IPS DF 4.7 (cell line): ENCODE measurements around the gene ADARB2.
"Not testable (repeated sequence)": the region's sequence is repeated elsewhere in the genome, so short reads cannot be mapped to it uniquely, and the experiment has no call there.

ENCODE experiments used
- DNase-seq: peaks from one replicate; pipeline ENCODE4 v3.0.0-alpha.2; 2013; ENCODE audit warnings: low spot score; ENCODE audit errors: extremely low read depth

The ADARB2 gene

DNA sequence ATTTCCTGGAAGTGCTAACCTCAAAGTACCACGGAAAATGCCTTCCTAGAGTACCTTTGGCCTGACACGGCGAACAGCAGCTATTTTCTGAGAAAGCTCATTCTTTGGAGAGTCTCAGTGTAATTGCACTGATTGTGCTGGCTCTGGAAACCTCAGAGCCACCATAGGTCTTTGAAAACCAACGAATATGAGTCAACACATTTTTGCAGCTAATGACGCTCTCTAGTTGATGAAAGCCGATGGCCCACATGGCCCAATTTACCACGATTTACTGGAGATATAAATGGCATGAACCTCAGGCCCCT, 187.1 kb downstream of the ADARB2 start:
- DNase-seq, result no peak

DNA sequence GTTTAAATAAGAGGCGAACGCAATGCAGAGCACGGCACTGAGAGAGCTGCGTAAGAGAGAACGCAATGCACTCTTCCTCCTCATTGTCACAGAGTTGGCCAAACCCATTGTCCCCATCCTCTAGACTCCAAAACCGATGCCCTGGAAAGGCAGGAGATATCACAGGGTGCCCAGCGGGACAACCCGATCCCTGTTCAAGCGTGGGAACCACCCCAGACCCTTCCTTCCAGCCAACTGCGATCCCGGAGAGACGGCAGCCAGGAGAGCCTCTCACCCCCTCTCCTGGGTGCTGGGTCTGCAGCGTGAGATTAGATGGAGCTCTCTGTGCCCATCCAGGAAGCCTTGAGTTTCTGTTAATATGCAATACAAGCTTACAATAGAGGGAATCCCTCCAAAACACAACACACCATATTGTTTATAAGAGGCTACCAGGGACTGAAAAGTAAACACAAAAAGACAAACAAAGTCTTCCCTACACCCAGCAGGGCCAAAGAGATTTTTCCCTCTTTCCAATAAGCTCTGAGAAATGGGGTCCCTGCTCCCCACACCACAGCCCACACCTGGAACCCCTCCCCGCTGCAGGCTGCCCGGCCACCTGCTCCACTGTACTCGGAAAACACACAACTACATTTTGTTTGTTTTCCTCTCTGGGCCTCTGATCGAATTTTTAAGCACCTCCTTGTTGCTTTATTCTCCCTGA, 187.6 kb downstream of the ADARB2 start:
- DNase-seq, result no peak

GRCh38 chr10:1548596-1548995, 188.7 kb downstream of the ADARB2 start:
- DNase-seq, result no peak

DNA sequence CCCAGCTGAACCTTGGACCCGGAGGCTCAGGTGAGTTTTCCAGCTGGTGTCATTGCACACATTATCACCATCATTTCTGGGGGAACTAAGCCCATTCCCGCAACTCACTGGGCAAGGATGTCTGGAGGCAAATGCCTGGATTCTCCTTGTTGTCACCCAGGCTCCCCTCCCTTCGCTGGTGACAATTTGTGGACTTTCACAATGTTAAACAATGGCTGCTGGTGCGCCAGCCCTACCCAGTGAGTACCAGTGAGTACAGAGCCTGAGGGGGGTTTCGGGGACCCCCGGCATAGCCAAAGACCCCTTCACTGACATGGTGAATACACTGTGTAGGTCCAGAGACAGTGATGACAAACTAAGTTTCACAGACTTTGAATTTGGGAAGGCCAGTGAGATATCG, 189.2 kb downstream of the ADARB2 start:
- DNase-seq, result no peak

GRCh38 chr10:1546431-1547110, 190.8 kb downstream of the ADARB2 start:
- DNase-seq, result no peak

GRCh38 chr10:1545524-1545923, 191.8 kb downstream of the ADARB2 start:
- no peak for DNase-seq

GRCh38 chr10:1544929-1545328, 192.4 kb downstream of the ADARB2 start:
- no peak for DNase-seq

DNA sequence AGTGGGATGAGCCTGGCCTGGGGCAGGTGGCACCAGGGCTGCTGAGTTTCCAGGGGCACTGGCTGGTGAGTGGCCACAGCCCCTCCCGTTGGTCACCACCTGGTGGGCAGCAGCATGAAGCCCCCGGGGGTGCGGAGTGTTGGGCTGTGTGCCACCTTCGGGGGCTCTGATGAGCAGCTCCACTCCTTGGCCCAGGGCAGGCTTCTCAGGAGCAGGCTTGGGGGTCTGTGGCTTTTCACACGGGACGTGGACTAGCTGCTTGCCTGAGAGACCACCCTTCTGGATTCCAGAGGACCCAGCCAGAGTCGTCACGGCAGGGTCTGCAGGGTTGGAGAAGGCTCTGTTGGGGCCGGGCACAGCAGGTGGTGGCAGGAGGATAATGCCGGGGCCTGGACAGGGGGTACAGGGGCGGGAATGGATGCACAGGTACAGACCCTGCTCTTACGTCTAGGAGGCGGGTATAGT, 193.1 kb downstream of the ADARB2 start:
- no peak for DNase-seq

- DNase-seq, result no peak
These were observed 193.7 kb downstream of the ADARB2 start for GRCh38 chr10:1543596-1543995.

DNA sequence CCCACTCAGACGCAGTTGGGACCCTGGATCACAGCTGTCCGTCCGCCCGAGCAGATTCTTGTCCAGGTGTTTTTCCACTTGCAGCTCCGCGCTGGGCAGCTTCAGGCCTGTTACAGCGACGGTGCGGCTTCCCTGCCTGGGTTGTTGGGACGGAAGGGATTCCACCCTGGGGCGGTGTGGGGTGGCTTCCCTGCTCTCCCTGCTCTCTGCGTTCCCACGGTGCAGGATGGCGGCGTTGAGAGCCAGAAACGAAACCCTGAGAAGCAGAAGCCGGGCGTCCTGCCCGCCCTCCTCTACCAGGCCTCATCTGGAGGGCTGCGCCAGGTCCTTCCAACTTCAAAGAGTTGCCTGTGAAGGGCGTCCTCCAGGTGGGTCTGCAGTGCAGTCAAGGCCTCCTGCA, 194.4 kb downstream of the ADARB2 start:
- DNase-seq, result no peak

DNA sequence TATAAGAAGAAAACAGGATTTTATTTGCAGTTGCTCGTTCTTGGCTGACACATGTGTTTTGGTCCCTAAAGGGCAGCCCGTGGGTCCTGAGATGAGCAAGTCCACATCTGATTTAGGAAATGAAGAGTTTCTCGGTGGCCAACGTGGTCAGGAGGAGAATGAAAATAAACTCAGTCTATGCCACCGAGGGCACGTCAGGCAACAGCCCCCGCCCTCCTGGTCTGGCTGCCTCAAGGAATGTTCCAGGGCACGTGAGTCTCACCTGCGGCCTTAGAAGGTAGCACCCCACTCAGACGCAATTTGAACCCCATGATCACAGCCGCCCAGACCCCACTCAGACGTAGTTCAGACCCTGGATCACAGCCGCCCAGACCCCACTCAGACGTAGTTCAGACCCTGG, 197.2 kb downstream of the ADARB2 start:
- DNase-seq, result no peak

GRCh38 chr10:1539216-1539615, 198.1 kb downstream of the ADARB2 start:
- no peak for DNase-seq

DNA sequence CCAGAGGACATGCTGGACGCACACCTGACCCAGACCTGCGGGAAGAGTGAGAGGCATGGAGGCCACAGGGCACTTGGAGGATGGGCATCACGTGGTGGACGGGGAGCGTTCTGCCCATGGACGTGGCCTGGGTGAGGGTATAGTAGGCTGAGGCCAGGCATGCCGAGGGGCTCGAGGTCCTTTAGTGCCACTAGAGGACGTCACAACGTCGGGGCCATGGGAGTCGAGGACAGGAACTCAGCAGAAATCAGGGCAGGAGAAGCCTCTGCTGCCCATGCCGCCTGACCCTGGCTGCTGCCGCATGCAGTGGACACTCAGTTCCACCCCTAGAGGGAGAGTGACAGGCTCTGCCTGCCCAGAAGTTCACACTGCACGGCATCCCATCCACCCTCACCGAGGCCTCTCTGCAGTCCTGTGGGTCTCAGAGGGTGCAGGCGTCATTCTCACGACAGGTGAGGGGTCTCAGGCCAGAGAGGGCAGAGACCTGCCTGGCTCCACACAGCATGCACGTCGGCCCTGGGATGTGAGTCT, 198.7 kb downstream of the ADARB2 start:
- DNase-seq, result no peak

DNA sequence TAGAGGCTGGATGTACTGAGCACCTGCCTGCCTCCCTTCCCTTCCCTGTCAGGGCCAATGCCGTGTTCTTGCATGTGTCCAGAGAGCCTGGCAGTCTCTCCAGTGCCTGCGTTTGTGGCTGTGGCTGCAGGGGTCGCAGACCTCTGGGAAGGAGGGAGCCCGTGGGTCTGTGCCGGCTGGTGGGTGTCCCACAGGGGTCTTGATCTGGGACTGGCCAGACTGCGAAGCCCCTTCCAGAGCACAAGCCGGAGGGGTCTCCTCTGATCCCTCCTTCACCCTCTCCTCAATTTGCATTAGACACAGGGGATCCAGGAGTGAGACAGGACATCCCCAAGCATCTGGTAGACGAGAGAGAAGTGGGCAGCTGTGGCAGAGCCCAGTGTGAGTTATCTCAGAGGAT, 199.2 kb downstream of the ADARB2 start:
- DNase-seq, result no peak

GRCh38 chr10:1537449-1537848, 199.9 kb downstream of the ADARB2 start:
- DNase-seq, result not testable (repeated sequence)

DNA sequence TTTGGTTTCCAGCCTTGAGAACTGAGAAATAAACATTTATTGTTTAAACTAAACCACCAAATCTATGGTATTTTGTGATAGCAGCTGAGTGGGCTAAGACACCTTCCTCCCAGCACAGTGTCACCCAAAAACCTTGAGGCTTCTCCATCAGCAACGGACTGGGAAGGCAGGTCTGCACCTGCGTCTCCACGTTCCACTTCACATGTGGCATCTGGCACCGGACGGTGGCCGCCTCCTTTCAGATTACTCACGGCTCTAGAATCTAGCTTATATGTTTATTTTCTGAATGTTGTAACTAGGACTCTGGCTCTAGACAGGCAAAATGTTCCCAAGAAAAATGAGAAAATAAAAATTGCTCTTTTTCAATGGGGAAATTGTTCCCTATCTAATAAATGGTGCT, 201.0 kb downstream of the ADARB2 start:
- DNase-seq, result no peak

DNA sequence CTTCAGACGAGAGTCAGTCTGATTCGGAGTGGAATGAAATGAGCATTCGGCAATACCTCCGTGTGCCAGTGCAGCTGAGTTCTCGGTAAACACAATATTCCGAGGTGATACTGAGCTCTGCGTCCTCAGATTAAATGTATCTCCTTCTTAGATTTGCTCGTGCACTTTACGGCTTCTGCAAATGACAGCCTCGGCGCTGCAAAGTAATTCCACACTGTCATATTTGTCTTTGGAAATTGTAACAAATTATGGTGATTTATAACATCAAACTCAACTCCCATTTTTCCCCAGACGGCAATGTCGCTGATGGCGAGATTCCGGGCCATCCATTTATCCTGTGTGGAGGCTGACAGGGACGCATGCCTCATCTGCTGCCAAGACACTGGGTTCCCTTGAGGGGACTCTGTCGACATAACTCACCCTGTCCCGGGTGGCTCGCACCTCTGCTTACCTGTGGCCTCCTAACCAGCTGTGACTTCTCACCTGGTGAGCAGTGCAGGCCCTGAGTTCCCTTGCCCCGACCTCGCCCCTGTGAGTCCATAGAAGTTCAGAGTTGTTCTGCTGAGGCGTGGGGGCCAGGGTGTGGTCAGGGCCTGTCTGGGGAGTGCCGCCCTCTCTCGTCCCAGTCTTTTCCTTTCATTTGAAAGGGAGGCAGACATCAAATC, 201.9 kb downstream of the ADARB2 start:
- no peak for DNase-seq

GRCh38 chr10:1534820-1535219, 202.5 kb downstream of the ADARB2 start:
- DNase-seq, result no peak

DNA sequence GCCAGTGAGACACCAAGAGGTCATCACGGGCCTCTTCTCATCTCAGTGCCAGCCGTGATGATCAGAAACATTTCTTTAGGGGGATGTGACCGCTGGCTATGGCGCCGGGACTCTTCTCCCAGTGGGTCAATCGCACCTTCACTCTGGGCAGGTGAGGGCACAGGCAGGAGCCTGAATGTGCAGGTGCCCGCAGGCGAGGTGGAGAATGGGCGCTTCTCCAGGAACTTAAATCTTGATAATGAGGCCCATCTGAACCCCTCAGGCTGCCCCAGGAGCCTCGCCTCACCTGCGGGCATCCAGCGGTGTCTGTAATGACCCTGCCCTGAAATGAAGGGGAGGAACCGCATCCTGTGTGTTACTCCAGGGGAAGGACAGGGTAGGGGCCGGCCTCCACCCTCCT, 204.7 kb downstream of the ADARB2 start:
- no peak for DNase-seq

DNA sequence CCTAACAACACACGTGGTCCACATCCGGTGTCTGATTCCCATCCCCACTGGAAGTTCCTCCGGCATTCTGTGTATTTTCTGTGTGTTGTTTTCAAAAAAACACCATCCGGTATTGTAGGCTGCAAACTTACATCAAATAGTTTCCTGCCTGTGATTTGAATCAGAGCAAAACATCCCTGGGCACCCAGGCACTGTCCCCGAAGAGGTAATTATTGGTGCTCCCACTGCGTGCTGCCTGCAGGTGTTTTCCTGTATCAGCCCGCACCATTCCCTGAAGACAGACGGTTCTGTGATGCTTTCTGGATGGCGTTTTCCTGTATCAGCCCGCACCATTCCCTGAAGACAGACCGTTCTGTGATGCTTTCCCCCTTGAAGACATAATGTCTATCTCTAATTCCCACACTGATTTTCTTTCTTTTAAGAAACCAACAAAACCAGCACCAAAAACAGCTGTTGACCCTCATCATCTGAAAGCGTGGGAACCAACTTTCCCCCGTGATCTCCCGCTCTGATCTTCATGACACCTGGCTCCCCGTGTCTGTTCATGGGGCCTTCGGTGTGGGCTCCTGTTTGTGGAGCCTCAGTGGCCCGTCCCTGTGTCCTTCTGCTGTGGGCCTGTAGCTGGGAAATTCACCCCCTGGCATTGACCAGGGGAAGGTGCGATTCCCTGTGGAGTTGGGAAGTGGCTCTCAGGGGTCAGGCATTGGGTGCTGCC, 205.3 kb downstream of the ADARB2 start:
- no peak for DNase-seq

- DNase-seq, result no peak
These were observed 206.3 kb downstream of the ADARB2 start for GRCh38 chr10:1530871-1531517.
